H9 (cell line): ENCODE results near the gene PCYT2. TPM values are rescaled to one million over a fixed set of nuclear protein-coding genes. Genes with fewer than 3 reads are reported as not detected.
A peak's percentile ranks its signal among the peaks of the same experiment; 100 is the strongest.

Experiments used
- DNase-seq: peaks from one replicate; pipeline ENCODE4 v3.0.0-alpha.2; 2017
- H2AFZ ChIP-seq: one replicate; pipeline ENCODE4 v1.6.1; 2013; ENCODE audit warnings: mild to moderate bottlenecking, low read length, control low read depth, moderate library complexity
- H2AK5ac ChIP-seq: 2 replicates; pipeline ENCODE4 v1.6.1; 2013; ENCODE audit warnings: low read length, control low read depth, mixed read lengths; ENCODE audit not compliant: insufficient read length
- H2BK120ac ChIP-seq: one replicate; pipeline ENCODE4 v1.6.1; 2013; ENCODE audit warnings: low read depth, mild to moderate bottlenecking, low read length, control low read depth, inconsistent platforms; ENCODE audit not compliant: poor library complexity, severe bottlenecking
- H2BK12ac ChIP-seq: 2 replicates; pipeline ENCODE4 v1.6.1; 2013; ENCODE audit warnings: low read length, control low read depth, mixed read lengths, low read depth; ENCODE audit not compliant: insufficient read length
- H2BK15ac ChIP-seq: 2 replicates; pipeline ENCODE4 v1.6.1; 2013; ENCODE audit warnings: low read depth, low read length, control low read depth
- H2BK20ac ChIP-seq: one replicate; pipeline ENCODE4 v1.6.1; 2013; ENCODE audit warnings: low read depth, mild to moderate bottlenecking, low read length, control low read depth, inconsistent platforms; ENCODE audit not compliant: poor library complexity, severe bottlenecking
- H2BK5ac ChIP-seq: 2 replicates; pipeline ENCODE4 v1.6.1; 2013; ENCODE audit warnings: low read length, control low read depth, mixed read lengths; ENCODE audit not compliant: insufficient read length
- H3K14ac ChIP-seq: 2 replicates; pipeline ENCODE4 v1.6.1; 2013; ENCODE audit warnings: low read length, control low read depth; ENCODE audit not compliant: insufficient read depth
- H3K18ac ChIP-seq: 2 replicates; pipeline ENCODE4 v1.6.1; 2013; ENCODE audit warnings: low read depth, mild to moderate bottlenecking, mixed read lengths, low read length, control low read depth; ENCODE audit not compliant: insufficient read length
- H3K23ac ChIP-seq: 2 replicates; pipeline ENCODE4 v1.6.1; 2013; ENCODE audit warnings: low read length, control low read depth, mixed read lengths, low read depth; ENCODE audit not compliant: insufficient read length
- H3K23me2 ChIP-seq: 2 replicates; pipeline ENCODE4 v1.6.1; 2013; ENCODE audit warnings: low read depth, mild to moderate bottlenecking, mixed read lengths, low read length, control low read depth; ENCODE audit not compliant: insufficient read length, poor library complexity, severe bottlenecking
- H3K27ac ChIP-seq: 2 replicates; pipeline ENCODE4 v1.5.1; 2013; ENCODE audit warnings: low read length, control low read depth, mixed read lengths, low read depth; ENCODE audit not compliant: insufficient read length
- H3K27me3 ChIP-seq: 2 replicates; pipeline ENCODE4 v1.6.1; 2013; ENCODE audit warnings: low read length, control low read depth, inconsistent platforms; ENCODE audit not compliant: insufficient read depth
- H3K4ac ChIP-seq: 2 replicates; pipeline ENCODE4 v1.6.1; 2013; ENCODE audit warnings: low read depth, mild to moderate bottlenecking, control low read depth, inconsistent platforms, low read length, moderate library complexity
- H3K4me1 ChIP-seq: 2 replicates; pipeline ENCODE4 v1.6.1; 2013; ENCODE audit warnings: low read length, control low read depth, inconsistent platforms; ENCODE audit not compliant: insufficient read depth
- H3K4me2 ChIP-seq: 2 replicates; pipeline ENCODE4 v1.6.1; 2013; ENCODE audit warnings: low read length, control low read depth, mixed read lengths; ENCODE audit not compliant: insufficient read length, insufficient read depth
- H3K56ac ChIP-seq: 2 replicates; pipeline ENCODE4 v1.6.1; 2013; ENCODE audit warnings: low read depth, mild to moderate bottlenecking, mixed read lengths, low read length, control low read depth; ENCODE audit not compliant: insufficient read length
- H3K79me1 ChIP-seq: 2 replicates; pipeline ENCODE4 v1.6.1; 2013; ENCODE audit warnings: low read depth, mild to moderate bottlenecking, moderate library complexity, low read length, control low read depth, inconsistent platforms; ENCODE audit not compliant: insufficient read depth, poor library complexity, severe bottlenecking
- H3K79me2 ChIP-seq: 2 replicates; pipeline ENCODE4 v1.6.1; 2013; ENCODE audit warnings: low read length, control low read depth, inconsistent platforms; ENCODE audit not compliant: insufficient read depth
- H3K9ac ChIP-seq: 2 replicates; pipeline ENCODE4 v1.6.1; 2013; ENCODE audit warnings: low read length, control low read depth, mixed read lengths; ENCODE audit not compliant: insufficient read length; ENCODE audit errors: extremely low read depth
- H3K9me3 ChIP-seq: one replicate; pipeline ENCODE4 v1.6.1; 2013; ENCODE audit warnings: low read depth, low read length, inconsistent platforms; ENCODE audit not compliant: control insufficient read depth
- H3T11ph ChIP-seq: one replicate; pipeline ENCODE4 v1.6.1; 2013; ENCODE audit warnings: mild to moderate bottlenecking, low read length, control low read depth, inconsistent platforms
- H4K20me1 ChIP-seq: one replicate; pipeline ENCODE4 v1.6.1; 2013; ENCODE audit not compliant: control insufficient read depth, insufficient read length, insufficient read depth
- H4K5ac ChIP-seq: 2 replicates; pipeline ENCODE4 v1.6.1; 2013; ENCODE audit warnings: low read depth, mild to moderate bottlenecking, mixed read lengths, low read length, control low read depth; ENCODE audit not compliant: insufficient read length
- H4K8ac ChIP-seq: replicated peaks from 2 replicates; pipeline ENCODE4 v1.6.1; 2013; ENCODE audit warnings: low read length, control low read depth, mixed read lengths, low read depth; ENCODE audit not compliant: insufficient read length
- H4K91ac ChIP-seq: 2 replicates; pipeline ENCODE4 v1.6.1; 2013; ENCODE audit warnings: low read depth, mild to moderate bottlenecking, moderate library complexity, mixed read lengths, low read length, control low read depth; ENCODE audit not compliant: insufficient read length
- H3K27ac Mint-ChIP-seq, 3 experiments: 2 replicates in 2 of 3; 3 replicates in 1 of 3; pipeline ENCODE4 v1.8.0; 2020 to 2021; ENCODE audit warnings: mixed read lengths in 3 of 3, mild to moderate bottlenecking in 1 of 3, moderate library complexity in 1 of 3
- H3K27me3 Mint-ChIP-seq: 2 replicates; pipeline ENCODE4 v1.8.0; 2021; ENCODE audit warnings: low read depth, mild to moderate bottlenecking, moderate library complexity, mixed read lengths
- H3K36me3 Mint-ChIP-seq, 3 experiments: 2 replicates in 2 of 3; 3 replicates in 1 of 3; pipeline ENCODE4 v1.8.0; 2020 to 2021; ENCODE audit warnings: low read depth in 3 of 3, mixed read lengths in 3 of 3; ENCODE audit not compliant: insufficient read depth in 1 of 3
- H3K4me1 Mint-ChIP-seq, 2 experiments: 2 replicates each; pipeline ENCODE4 v1.8.0; 2020; ENCODE audit warnings: mixed read lengths in 2 of 2
- H3K4me3 Mint-ChIP-seq, 2 experiments: 2 replicates in 1 of 2; 3 replicates in 1 of 2; pipeline ENCODE4 v1.8.0; 2020 to 2021; ENCODE audit warnings: mild to moderate bottlenecking in 2 of 2, mixed read lengths in 2 of 2, moderate library complexity in 1 of 2
- H3K9me3 Mint-ChIP-seq, 2 experiments: 2 replicates in 1 of 2; 3 replicates in 1 of 2; pipeline ENCODE4 v1.8.0; 2020; ENCODE audit warnings: mild to moderate bottlenecking in 2 of 2, mixed read lengths in 2 of 2, moderate library complexity in 1 of 2
- WGBS: extraction: QIAGEN DNeasy Blood & Tissue Kit; methylation state at CpG from one replicate; pipeline ENCODE4 v1.1.7; 2013; ENCODE audit warnings: missing lambda C conversion rate, low lambda C conversion rate, mixed read lengths; ENCODE audit not compliant: insufficient read length; ENCODE audit errors: extremely low coverage; 5-methylcytosine and 5-hydroxymethylcytosine counted together
- total RNA-seq: library from RNA; stranded (reverse); gene quantifications from 2 replicates; pipeline ENCODE4 v1.2.1, GENCODE V29; 2021
- TF ChIP-seq, protein P1 (sequence below): fragments of 200-600 bp; sonication (generic); conservative IDR thresholded peaks from 3 replicates; pipeline ENCODE4 v1.8.0; 2021; ENCODE audit warnings: antibody characterized with exemption, mild to moderate bottlenecking

Gene PCYT2
- total RNA-seq, 1 experiment from 2014 or later: 24.5 TPM

DNA sequence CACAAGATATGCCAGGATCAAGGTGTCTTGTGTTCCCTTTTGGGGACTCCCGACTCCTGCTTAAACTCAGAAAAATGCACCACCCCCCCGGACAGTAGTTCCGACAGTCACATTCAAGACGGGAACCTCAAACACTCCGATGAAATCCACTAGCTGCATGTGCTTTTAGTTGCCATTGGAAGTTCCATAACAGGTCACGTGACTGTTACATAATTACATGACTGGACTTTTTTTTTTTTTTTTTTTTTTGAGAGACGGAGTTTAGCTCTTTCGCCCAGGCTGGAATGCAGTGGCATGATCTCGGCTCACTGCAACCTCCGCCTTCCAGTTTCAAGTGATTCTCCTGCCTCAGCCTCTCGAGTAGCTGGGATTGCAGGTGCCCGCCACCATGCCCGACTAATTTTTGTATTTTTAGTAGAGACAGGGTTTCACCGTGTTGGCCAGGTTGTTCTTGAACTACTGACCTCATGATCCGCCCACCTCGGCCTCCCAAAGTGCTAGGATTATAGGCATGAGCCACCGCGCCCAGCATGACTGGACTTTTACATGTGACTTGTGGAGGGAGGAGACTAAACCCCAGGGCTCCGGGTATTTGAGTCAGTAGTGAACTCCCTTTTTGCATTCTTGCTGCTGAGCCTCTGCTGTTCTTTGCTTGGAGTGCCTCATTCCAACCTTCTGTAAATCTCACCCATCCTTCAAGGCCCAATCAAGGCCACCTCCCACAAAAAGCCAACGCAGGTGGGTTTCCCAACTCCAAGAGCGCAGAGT, 5.2 kb upstream of the PCYT2 start:
- Mint-ChIP-seq H3K9me3 (no peaks in the 10 kb centered on the region; a peak in 1 of 5 replicates), H3K4me3 (peak overlapping the region; percentile 80 to 87), H3K27me3 (no peaks in the 10 kb centered on the region), H3K4me1 (peaks cover 13% of the 10 kb centered on the region in 2 experiments), H3K27ac (peak overlapping the region in 1 of 3 experiments; percentile 79; a peak in 1 of 7 replicates), H3K36me3 (peaks cover 21 to 52% (median 51%) of the 10 kb centered on the region in 3 experiments; a peak in 6 of 7 replicates)
- Histone ChIP-seq H3K56ac (no peak overlapping the region), H2BK20ac (no peak overlapping the region), H3K14ac (no peak overlapping the region), H2AFZ (no peak overlapping the region), H3K18ac (no peak overlapping the region), H3K27me3 (no peaks in the 10 kb centered on the region), H2BK120ac (no peak overlapping the region), H4K91ac (no peak overlapping the region), H4K8ac (no peak overlapping the region), H3K27ac (no peak overlapping the region), H3K4me1 (no peaks in the 10 kb centered on the region), H3K79me2 (peaks cover 1% of the 10 kb centered on the region; the same call in 1 of the 2 replicates), H4K5ac (no peak overlapping the region), H3K9ac (no peak overlapping the region), H3T11ph (no peak overlapping the region), H2BK15ac (no peak overlapping the region), H4K20me1 (no peaks in the 10 kb centered on the region), H2BK12ac (no peak overlapping the region), H3K79me1 (no peaks in the 10 kb centered on the region), H2AK5ac (no peak overlapping the region), H3K23ac (no peak overlapping the region), H3K9me3 (no peaks in the 10 kb centered on the region), H3K4ac (no peak overlapping the region), H3K23me2 (peaks cover 5% of the 10 kb centered on the region), H2BK5ac (no peak overlapping the region), H3K4me2 (peak overlapping the region; percentile 74)
- TF ChIP-seq, protein P1, sequence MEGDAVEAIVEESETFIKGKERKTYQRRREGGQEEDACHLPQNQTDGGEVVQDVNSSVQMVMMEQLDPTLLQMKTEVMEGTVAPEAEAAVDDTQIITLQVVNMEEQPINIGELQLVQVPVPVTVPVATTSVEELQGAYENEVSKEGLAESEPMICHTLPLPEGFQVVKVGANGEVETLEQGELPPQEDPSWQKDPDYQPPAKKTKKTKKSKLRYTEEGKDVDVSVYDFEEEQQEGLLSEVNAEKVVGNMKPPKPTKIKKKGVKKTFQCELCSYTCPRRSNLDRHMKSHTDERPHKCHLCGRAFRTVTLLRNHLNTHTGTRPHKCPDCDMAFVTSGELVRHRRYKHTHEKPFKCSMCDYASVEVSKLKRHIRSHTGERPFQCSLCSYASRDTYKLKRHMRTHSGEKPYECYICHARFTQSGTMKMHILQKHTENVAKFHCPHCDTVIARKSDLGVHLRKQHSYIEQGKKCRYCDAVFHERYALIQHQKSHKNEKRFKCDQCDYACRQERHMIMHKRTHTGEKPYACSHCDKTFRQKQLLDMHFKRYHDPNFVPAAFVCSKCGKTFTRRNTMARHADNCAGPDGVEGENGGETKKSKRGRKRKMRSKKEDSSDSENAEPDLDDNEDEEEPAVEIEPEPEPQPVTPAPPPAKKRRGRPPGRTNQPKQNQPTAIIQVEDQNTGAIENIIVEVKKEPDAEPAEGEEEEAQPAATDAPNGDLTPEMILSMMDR: no peak
- WGBS: no CpG with 5 or more reads among the region's 21 CpGs
- DNase-seq: no peak
